Measurements from ENCODE around the gene MNX1.

MNX1 gene

DNA sequence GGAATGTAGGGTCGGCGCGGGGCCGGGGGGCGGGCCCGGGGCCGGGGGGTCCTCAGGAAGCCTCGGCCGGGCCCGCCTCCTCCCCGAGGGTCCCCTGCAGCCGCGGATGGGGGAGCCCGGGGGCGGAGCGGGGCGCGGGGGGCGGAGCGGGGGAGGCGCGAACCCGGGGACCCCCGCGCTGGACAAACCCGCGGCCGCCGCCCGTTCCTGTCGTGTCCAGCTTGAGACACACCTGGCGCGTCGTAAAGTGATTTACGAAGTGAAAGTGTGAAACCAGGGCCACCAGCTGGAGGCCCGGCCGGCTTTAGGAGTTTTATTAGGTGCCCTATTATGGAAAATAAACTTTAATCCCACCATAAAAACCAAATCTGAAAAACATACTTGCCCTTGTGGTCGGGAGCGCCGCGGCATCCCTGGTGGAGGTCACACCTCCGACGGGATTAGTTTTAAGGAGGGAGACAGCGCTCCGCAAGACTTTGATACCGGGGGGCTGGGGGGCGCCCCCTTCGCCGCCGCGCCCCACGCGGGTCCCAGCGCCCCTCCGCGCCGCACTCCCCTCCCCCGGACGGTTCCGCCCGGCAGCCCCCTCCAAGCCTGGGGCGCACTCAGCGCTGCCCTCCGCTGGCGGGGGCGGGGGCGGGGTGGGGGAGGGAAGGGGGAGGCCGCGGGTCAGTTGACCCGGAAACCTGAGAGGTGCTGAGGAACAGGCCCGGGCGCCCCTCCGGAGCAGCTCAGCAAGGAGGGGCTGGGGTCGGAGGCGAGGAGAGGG is 10.3 kb downstream of the MNX1 start:
- H3K4me3 ChIP-seq (ENCODE audit: low read length) = no peak overlapping the region; the same call in 1 of the 2 replicates
- no peak for DNase-seq (ENCODE audit: low read depth)

DNA sequence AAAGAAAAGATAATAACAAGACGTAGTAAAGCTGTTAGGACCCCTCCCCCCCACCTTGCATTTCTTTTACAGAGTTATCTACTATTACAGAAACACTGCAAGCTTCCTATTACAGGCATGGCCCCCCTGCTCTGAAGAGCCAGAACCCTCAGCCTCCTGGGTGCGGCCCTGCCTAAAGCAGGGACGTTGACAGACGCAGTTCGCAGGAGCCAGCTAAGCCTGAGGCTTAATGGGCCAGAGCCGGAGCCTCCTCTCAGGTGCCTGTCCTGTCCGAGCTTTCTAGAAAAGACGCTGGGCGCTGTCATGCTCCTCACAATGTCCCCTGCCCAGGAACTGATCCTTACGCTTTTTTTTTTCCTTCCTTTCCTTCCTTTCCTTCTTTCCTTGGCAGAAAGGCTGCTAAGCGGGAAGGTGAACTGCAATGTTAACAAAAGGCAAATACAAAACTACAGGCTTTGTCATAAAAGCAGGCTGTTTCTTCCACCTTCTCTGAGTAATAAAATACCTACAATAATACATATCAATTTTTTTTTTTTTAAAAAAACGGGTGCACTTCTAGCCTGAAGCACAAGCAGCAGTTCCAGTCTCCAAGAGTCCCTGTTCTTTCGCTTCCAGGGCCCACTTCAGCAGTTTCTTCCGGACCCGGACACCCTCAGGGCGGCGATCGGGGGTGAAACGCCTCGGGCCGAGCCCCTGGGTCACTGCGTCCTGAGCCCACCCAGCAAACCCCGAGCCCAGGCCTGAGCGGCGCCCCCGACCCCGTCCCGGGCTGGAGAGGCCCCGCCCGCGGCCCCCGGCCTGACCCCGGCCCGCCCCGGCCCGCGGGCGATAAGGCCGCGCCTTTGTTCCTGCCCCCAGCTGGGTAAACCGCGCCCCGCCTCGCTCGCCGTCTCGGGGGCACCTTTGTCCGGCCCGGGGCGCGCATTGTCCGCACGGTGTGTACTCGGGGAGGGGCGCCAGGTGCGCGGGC is 11.2 kb downstream of the MNX1 start:
- TF ChIP-seq, protein P1, sequence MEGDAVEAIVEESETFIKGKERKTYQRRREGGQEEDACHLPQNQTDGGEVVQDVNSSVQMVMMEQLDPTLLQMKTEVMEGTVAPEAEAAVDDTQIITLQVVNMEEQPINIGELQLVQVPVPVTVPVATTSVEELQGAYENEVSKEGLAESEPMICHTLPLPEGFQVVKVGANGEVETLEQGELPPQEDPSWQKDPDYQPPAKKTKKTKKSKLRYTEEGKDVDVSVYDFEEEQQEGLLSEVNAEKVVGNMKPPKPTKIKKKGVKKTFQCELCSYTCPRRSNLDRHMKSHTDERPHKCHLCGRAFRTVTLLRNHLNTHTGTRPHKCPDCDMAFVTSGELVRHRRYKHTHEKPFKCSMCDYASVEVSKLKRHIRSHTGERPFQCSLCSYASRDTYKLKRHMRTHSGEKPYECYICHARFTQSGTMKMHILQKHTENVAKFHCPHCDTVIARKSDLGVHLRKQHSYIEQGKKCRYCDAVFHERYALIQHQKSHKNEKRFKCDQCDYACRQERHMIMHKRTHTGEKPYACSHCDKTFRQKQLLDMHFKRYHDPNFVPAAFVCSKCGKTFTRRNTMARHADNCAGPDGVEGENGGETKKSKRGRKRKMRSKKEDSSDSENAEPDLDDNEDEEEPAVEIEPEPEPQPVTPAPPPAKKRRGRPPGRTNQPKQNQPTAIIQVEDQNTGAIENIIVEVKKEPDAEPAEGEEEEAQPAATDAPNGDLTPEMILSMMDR (conservative IDR thresholded peaks at IDR 0.05; ENCODE audit: low read length) = no peak
- H3K4me3 ChIP-seq (ENCODE audit: low read length) = no peak overlapping the region
- DNase-seq (ENCODE audit: low read depth) = no peak

More for the DNA sequence above, 10.3 kb downstream of the MNX1 start:
- TF ChIP-seq, protein P1 (conservative IDR thresholded peaks at IDR 0.05; ENCODE audit: low read length) = no peak

DNA sequence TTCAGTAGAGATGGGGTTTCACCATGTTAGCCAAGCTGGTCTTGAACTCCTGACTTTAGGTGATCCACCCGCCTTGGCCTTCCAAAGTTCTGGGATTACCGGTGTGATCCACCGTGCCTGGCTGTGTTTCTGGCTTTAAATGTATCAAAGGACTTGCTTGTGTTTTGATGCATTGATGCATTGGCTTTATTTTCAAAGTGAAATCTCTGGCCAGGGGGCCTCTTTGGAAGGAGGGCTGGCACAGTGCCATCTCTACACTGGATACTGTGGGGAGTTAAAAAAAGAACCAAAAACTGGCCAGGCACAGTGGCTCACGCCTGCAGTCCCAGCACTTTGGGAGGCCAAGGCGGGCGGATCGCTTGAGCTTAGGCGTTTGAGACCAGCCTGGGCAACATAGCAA is 16.0 kb downstream of the MNX1 start:
- TF ChIP-seq, protein P1 (conservative IDR thresholded peaks at IDR 0.05; ENCODE audit: low read length) = no peak
- H3K4me3 ChIP-seq (ENCODE audit: low read length) = no peak overlapping the region
- DNase-seq (ENCODE audit: low read depth) = no peak

DNA sequence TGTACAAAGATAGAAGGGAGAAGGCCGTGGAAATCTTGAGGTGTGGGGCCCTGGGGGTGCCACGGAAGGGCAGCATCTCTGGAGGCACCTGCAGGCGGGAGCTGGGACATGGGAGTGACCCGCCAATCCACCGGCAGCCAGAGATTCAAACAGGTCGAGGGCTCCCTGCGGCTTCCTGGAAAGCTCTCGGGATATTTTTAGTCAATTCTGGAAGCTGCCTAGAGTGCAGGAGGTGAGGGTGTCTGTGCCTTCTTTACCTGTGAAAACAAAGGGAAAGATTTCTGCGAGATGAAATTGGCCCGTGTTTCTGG is 16.6 kb downstream of the MNX1 start:
- TF ChIP-seq, protein P1 (conservative IDR thresholded peaks at IDR 0.05; ENCODE audit: low read length) = no peak
- no peak for DNase-seq (ENCODE audit: low read depth)
- no peak overlapping the region for H3K4me3 ChIP-seq (ENCODE audit: low read length)

DNA sequence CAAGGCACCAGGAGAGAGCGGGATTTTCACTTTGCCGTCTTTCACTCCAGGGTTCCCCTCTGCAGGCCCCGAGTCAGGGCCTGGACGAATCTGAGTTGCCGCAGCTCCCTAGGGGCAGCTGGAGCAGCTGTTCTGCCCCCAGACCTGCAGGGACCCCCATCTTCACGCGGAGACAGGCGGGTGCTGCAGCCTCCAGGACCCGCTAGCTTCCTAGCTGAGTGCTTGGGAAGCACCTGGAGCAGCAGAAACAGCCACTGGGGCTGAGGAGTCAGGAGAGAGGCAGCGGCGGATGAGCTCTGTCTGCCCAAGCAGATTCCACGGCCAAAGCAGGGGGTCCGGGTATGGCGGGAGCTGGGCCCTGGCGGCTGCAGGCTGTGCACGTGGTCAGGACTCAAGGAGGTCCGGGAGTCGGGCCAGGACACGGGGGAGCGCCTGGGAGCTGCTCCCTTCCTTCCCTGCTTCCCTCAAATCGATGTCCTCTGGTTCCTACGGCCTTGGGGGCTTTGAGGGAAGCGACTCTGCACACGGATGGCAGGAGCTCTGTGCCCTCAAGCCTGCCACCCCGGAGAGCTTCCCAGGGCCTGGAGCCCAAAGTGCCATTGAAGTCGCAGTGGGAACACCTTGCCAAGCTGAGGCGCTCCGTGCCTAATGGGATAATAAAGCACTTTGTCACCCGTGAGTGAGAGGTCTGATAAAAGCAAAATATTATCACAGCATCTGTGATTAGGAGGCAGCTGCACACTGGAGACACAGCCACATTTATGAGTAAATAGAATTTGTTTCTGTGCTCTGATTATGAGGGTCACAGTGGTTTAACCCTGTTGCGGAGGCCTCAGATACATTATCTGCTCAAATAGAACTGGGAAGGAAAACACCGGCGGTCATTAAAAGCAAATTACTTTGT is 17.2 kb downstream of the MNX1 start:
- no peak for DNase-seq (ENCODE audit: low read depth)
- no peak overlapping the region for H3K4me3 ChIP-seq (ENCODE audit: low read length)
- TF ChIP-seq, protein P1 (conservative IDR thresholded peaks at IDR 0.05; ENCODE audit: low read length) = no peak

DNA sequence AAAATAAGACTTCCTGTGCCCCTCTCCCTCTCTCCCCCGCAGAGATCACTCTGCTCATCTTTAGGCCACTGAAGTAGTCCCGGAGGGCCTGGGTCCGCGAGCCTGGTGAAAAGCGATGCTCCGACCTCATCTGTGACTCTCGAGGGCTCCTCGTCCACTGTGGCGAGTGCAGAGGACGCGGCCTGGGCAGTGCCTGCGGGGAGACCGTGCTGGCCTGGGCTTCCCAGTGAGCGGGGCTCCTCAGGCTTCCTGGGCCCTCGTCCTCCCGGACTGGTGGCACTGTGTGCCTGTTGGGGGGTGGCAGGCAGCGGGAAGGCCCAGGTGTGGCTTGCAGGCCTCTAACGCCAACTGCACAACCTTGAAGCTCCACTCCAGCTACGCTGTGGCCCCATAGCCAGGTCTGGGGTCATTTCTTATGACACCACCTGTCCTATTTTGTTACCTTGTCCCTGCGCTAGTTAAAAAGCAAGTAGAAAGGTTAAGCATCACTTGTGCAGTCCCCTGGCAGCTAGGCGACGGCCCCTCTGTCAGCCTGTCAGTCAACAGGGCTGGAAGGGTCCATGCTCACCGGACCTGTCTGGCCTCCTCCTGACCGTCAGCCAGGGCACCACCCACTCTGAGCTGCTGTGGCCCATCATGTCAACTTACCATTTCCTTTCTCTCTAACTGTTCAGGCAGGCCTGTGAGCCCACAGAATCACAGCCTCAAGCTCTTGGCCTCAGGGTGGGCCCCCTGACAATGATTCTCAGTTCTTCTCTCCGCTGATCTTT is 20.5 kb downstream of the MNX1 start:
- TF ChIP-seq, protein P1 (conservative IDR thresholded peaks at IDR 0.05; ENCODE audit: low read length) = no peak
- no peak overlapping the region for H3K4me3 ChIP-seq (ENCODE audit: low read length)
- DNase-seq (ENCODE audit: low read depth) = no peak
